Fibroblast of the conjunctiva (primary cell): ENCODE results near the gene EXD1.
"Not testable (repeated sequence)": the region's sequence is repeated elsewhere in the genome, so short reads cannot be mapped to it uniquely, and the experiment has no call there.

Experiments
- DNase-seq: peaks from one replicate; pipeline ENCODE4 v3.0.0-alpha.2; 2010; ENCODE audit warnings: low read depth

The EXD1 gene, protein sequence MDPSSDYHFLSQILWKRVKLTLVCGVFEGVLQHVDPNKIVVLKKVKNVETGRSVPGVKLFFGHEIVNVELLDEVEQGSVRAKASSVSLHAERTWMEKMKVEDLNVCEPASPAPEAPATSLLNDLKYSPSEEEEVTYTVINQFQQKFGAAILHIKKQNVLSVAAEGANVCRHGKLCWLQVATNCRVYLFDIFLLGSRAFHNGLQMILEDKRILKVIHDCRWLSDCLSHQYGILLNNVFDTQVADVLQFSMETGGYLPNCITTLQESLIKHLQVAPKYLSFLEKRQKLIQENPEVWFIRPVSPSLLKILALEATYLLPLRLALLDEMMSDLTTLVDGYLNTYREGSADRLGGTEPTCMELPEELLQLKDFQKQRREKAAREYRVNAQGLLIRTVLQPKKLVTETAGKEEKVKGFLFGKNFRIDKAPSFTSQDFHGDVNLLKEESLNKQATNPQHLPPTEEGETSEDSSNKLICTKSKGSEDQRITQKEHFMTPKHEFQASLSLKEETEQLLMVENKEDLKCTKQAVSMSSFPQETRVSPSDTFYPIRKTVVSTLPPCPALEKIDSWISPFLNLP

DNA sequence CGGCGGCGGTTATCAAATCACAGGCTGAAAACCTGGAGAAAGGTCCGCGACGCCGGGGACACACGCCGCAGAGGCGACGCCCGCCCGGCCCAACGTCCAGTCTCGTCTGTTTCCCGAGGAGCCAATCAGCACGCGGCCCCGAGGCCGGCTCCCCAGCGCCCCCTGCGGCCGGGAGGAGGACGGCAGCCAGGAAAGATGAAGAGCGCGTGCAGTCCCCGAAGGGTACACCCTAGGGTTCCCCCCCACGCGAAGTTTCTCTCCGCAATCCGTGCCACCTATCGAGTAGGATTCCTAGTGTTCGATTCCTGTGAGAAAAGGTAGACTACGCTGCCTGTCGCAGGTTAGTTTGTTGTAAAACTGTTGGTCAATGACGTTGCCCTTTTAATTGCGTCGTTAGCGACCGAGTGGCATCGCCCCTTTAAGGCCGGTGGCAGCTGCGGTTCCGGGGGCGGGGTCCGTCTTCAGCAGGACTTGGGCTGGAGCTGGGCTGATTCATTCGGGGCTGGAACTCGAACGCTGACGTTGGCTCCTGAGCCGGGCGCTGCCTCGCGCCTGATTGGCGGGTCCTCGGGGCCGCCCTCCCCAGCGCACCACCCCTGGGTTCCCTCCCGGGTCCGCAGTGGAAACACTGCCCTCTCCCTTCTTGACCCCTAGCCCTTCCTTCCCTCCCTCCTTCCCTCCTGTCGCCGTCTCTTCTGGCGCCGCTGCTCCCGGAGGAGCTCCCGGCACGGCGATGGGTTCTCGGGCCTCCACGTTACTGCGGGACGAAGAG, at the start of gene EXD1, which contains the start of gene CHP1:
TSS of gene EXD1 (minus strand) at position 108 of the 772 bp plus-strand sequence. CDS start 4,182 bp downstream, outside the sequence.
TSS of gene CHP1 (plus strand) at position 619 of the 772 bp plus-strand sequence. CDS start at position 734, 115 bp downstream.
- peak; percentile 97 for DNase-seq

DNA sequence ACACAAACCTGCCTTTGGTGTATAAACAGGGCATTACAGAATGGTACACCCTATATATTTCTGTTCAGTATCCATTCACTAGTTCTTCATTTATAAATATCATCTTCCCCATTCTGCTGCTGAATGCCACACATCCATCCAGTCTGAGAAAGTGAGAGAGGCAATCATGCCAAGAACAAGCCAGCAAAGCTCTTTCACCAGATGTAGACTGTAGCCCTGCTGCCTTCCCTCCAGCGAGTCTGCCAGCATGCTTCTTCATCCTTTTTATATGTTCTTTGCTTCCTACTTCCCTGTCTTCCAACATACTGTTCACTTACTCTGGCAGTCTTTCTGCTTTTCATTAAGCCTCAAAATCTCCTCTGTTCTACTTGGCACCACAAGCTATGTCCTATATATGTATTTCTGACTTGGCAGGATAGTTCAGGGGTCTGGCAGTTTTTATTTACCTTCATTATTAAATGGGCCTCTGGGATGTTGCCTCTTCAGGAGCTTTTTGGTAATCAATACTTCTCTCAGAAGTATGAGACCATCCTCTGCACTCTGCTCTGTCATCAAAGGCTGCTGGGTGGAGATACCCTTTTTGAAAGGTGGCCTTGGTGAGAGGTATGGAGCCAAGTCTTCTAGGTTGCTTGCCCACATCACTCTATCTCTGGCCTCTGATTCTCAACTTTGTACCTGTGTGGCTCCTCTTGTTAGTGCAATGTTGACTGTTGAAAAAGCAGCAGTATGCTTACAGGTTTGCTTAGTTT, 49.2 kb upstream of the EXD1 start:
- DNase-seq, result no peak

DNA sequence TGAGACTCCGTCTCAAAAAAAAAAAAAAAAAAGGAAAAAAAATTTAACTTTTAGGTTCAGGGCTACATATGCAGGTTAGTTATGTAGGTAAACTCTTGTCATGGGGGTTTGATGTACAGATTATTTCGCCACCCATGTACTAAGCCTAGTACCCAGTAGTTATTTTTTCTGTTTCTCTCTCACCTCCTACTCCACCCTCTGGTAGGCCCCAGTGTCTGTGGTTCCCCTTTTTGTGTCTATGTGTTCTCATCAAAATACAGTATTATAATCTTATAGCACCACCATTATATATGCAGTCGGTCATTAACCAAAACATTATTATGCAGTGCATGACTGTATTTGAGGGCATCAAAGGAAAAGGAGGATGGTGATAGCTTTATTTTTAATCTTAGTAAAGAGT, 47.8 kb upstream of the EXD1 start:
- no peak for DNase-seq

DNA sequence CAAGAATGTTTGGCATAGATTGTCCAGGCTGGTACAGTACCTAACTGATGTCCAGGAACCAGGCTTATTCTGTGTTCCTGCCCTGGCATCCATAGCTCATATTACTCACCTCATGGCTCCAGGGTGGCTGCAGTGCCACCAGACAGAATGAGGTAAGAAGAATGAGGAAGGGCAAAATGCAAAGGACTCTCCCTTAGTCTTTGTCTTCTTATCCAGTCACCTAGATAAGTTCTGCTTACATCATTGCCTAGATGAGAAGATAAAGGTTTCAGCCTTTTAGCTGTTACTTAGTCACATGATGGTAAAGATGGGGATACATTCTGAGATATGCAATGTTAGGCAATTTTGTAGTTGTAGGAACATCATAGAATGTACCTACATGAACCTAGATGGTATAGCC, 46.3 kb upstream of the EXD1 start:
- no peak for DNase-seq

DNA sequence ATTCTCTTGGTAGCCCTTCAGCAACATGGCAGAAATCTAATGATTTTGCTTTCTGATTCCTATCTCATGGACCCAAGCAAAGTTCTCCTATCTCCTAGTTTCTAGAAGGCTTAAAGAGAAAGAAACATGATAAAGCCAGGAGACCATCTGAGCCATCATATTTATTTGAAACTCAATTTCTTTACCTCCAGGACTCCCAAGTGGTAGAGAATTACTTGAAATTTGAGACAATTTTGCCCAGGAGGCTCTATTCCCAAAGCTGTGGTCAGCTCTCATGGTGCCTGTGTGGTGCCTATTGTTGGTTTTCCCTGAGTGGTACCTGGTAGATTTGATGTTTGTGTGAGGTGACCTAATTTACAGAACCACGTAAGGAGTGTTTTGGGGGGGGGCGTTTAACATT, 39.3 kb upstream of the EXD1 start:
- no peak for DNase-seq

DNA sequence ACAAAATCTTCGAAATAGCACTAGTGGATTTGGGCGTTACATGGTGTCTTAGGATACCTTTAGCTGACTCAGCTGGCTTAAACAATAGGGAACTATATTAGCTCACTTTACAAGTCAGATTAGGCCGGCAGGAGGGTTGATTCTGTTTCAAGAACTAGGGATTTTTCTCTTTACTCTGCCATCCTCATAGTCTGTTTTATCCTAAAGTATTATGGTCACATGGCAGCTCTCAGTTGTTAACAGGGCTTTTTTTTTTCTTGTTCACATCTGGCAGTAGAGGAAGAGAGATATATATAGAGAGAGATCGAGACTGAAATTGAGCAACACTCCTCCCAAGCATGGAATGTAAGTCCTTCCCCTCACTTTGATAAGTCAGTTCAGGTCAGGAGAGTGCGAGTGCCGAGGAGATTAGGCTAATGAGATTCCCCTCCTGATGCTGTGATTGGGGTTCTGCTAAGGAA, 33.4 kb upstream of the EXD1 start:
- DNase-seq, result no peak

DNA sequence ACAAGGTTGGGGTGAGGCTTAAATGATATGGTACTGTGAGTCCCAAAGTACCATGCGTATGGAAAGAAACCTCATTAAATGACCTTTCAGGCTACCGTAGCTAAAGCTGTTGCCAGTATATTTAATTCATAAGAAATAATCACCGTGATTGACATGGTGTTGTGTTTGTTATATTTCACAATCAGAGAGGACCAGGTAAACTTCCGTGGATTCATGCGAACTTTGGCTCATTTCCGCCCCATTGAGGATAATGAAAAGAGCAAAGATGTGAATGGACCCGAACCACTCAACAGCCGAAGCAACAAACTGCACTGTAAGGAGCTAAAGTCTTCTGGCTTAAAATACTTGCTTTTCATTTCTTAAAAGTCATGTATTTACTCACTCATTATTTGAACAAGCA, 32.0 kb upstream of the EXD1 start:
- DNase-seq, result no peak

DNA sequence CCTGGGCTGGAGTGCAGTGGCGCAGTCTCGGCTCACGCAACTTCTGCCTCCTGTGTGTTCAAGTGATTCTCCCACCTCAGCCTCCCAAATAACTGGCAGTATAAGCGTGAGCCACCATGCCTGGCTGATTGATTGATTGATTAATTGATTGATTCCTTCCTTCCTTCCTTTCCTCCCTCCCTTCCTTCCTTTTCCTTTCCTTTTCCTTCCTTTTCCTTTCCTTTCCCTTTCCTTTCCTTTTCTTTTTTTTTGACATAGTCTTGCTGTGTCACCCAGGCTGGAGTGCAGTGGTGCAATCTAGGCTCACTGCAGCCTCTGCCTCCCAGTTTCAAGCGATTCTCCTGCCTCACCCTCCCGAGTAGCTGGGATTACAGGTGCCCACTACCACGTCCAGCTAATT, 30.4 kb upstream of the EXD1 start:
- DNase-seq, result not testable (repeated sequence)

DNA sequence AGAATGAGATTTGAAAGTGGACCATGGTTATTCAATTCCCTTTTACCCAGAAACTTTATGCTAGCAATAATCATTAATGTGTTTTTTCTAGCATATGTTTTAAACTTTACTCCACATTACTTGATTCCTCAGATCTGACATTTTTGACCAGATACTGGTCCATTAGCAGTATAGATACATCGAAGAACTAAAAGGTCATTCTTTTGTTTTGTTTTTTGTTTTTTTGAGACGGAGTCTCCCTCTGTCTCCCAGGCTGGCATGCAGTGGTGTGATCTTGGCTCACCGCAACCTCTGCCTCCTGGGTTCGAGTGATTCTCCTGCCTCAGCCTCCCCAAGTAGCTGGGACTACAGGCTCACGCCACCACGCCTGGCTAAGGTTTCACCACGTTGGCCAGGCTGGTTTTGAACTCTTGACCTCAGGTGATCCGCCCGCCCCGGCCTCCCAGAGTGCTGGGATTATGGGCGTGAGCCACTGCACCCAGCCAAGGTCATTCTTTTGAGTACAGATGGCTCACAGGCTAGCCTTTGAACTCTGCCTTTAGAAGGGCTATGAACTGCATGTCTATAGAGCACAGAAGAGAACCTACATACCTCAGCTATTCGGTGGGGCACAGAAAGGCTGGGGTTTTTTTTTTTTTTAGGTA, 29.1 kb upstream of the EXD1 start:
- DNase-seq, result no peak

DNA sequence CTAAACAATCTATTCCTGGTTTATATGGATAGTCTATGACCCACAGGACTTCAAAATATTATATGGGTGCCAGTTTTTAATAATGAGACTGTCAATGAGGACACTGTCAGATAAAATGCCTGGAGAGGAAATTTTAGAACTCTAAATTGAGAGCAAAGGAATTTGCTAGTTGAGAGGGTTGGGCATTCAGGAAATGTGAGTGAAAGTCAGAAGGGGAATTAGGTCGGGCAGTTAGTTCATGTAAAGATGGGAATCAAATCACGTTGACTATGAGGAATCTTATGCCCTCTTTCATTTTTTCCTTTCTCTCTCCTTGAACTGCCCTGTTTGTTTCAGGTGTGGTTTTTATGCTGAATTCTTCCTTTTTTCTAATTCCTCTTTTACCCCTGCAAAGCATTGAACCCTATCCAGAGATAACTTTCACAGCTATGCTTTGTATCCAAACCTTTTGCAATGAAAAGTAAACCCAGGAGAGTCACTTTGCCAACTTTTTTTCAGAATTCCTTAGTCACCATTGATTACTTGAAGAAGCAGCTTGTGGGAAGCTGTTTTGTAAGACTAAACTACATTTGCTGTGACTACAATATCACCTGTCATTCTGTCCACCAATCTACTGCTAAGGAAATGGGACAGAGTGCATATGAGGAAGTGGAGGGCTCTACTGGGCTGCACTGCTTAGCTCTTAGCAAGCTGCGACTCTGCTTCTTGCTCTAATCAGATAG, 28.4 kb upstream of the EXD1 start:
- no peak for DNase-seq

DNA sequence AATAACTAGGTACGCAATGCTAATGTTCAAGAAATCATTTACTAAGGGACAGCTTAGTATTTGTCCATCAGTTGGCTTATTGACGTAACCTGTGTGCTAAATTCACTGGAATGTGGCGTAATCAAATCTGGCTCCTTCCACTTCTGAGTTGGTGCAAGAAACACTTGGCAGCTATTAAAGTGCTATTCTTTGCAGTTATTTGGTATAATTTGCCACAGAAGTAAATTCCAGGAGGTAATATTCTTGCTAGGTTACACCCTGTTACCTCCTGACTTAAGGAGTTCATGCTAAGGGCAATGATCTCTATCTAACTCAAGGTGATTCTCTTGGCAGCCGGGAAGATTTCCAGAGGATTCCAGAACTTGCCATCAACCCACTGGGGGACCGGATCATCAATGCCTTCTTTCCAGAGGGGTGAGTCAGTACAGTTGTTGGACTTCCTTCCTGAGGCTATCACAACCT, 26.1 kb upstream of the EXD1 start:
- no peak for DNase-seq

DNA sequence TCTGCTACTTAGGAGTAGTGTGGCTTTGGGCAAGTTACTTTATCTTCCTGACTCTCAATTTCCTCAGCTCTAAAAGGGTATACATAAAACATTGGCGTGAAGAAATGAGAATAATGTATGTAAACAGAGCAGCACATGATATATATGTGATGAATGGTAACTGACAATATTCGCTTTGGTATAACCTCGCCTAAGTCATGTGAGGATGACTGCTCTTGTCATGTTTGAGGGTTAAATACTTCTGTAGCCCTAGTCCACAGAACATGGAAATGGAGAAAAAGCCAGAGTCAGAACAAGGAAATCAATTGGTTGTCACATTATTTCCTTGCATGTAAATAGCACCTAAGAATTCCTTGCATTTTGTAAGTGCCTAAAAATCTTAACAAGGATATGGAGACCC, 25.5 kb upstream of the EXD1 start:
- DNase-seq, result no peak

DNA sequence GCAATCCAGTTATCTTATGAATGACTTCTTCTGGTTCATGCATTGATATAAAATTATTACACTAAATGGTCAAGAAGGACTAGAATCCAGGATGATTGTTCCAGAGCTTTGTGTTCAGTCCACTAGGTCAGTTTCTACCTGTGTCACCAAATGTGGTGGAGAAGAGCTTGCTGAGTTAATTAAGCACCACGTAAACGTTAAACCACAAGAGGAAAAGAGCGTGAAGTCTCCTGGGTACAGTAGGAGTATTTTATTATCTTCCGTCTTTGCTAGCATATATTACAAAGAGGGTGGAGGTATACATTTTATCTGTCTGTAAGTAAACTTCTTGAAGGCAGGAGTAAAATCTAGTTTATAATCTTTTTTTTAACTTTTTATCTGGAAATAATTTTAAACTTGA, 24.0 kb upstream of the EXD1 start:
- DNase-seq, result no peak

DNA sequence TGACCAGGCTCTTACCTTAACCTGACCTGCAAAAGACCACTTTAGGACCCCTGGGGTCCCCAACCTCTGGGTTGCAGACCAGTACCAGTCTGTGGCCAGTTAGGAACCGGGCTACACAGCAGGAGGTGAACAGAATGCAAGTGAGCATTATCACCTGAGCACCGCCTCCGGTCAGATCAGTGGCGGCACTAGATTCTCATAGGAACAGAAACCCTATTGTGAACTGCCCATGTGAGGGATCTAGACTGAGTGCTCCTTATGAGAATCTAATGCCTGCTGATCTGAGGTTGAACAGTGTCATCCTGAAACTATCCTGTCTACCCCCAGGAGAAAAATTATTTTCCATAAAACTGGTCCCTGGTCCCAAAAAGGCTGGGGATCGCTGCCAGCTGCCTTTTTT, 20.9 kb upstream of the EXD1 start:
- no peak for DNase-seq

DNA sequence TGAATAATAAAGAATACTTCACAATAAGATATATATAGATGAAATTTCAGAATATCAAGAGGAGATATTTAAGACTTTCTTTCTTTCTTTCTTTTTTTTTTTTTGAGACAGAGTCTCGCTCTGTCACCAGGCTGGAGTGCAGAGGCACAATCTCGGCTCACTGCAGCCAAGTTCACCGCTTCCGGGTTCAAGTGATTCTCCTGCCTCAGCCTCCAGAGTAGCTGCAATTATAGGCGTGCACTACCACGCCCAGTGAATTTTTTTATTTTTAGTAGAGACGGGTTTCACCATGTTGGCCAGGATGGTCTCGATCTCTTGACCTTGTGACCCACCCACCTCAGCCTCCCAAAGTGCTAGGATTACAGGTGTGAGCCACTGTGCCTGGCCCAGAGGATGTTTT, 20.2 kb upstream of the EXD1 start:
- not testable (repeated sequence) for DNase-seq

DNA sequence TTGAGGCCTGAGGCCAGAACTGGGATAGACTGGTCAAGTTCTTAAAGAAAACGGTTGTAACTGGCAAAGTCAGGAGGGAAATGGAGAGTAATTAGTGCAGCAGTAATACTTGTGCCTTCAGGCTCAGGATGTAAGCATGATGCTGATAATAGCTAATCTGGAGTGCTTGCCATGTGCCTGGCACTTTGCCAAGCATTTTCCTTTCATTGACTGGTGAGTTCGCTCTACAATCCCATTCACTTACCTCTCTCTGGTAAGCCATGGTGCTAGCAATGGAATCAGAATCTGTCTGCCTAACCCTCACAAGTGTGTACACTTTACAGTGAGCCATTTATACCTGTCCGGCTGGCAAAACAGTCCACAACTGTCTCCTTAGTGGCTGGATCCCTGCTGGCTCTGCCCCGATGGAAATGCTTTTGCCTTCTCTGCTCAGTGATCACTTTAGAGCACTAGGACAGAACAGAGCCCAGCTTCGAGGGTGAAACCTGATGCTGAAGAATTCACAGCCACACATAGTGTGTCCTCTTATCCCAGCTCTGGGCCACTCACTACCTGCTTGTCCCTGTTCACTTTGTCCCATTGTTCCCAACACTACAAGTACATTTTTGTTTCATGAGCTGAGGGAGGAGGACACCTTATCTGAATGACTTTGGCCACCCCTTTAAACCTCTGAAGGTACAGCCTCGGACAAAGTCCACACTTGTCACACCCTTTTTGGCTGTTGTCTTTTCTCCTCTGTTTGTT, 10.8 kb upstream of the EXD1 start:
- DNase-seq, result no peak

DNA sequence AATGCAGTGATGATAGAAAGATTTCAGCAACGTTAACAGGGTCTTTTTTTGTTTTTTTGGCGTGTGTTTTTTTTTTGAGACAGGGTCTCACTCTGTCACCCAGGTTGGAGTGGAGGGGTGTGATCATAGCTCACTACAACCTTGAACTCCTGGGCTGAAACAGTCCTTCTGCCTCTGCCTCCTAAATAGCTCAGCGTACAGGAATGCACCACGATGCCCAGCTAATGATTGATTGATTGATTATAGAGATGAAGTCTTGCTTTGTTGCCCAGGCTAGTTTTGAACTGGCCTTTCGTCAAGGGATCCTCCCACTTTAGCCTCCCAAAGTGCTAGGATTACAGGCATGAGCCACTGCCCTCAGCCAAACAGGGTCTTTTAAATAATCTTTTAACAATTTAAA, 7.5 kb upstream of the EXD1 start:
- DNase-seq, result no peak

DNA sequence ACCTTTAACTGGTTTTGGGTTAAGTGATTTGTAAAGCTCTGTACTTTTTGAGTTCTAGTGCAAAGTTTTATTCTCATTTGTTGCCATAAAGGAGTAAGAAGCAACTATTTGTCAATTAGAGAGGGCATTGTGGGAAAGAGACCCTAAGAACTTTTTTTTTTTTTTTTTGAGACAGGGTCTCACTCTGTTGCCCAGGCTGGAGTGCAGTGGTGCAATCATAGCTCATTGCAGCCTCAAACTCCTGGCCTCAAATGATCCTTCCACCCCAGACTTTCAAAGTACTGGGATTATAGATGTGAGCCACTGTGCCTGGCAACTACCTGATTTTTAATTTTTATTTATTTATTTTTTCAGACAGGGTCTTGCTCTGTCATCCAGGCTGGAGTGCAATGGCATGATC, 5.4 kb upstream of the EXD1 start:
- no peak for DNase-seq

DNA sequence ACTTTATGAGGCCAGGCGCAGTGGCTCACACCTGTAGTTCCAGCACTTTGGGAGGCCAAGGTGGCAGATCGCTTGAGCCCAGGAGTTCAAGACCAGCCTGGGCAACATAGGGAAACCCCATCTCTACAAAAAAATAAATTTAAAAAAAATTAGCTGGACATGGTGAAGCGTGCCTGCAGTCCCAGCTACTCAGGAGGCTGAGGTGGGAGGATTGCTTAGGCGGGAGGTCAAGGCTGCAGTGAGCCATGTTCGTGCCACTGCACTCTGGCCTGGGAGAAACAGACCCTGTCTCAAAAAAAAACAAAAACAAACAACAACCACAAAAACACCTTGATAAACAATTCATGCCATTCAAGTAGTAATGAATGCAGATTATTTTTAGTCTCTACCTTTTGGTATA, 4.7 kb upstream of the EXD1 start:
- DNase-seq, result not testable (repeated sequence)

DNA sequence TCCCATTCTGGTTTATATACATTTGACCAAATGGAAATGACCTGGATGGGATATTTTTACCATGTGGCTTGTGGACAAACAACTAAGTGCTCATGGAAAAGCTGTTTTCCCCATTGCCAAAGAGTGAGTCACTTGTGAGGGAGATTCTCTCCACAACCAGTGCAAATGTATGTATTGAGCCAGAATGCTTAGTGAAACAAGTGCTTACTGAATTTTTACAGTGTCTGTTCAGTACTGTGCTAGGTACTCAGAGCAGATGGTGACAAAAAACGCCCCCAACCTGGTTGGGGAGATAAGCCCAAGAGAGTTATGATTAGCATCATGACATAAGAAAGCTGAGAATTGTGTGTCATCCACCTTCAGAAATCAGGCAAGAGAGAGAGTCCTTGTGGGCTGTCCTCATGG, 2.8 kb upstream of the EXD1 start:
- peak; percentile 43 for DNase-seq
